Measurements from ENCODE around the gene CLDN9.

GRCh38 chr16:2973605-2974318 is 39.0 kb upstream of the CLDN9 start:
- TF ChIP-seq EZH2 (IDR thresholded peaks at IDR 0.05; ENCODE audit: insufficient read depth, poor library complexity, severe bottlenecking) (no peak), EZH2phosphoT487 (IDR thresholded peaks at IDR 0.05; ENCODE audit: insufficient read depth, low read depth) (no peak)

Data from GM23248 (cell line).